ENCODE data around the gene ASAP3. TPM values are rescaled to one million over a fixed set of nuclear protein-coding genes. Genes with fewer than 3 reads are reported as not detected.
A peak's percentile ranks its signal among the peaks of the same experiment; 100 is the strongest.

Gene ASAP3
- total and polyA plus RNA-seq, 9 of the 15 experiments (the other 6 are each of a cell fraction or from before 2014, with no cell fraction given): 1.7 to 31.2 (median 17.4) TPM

DNA sequence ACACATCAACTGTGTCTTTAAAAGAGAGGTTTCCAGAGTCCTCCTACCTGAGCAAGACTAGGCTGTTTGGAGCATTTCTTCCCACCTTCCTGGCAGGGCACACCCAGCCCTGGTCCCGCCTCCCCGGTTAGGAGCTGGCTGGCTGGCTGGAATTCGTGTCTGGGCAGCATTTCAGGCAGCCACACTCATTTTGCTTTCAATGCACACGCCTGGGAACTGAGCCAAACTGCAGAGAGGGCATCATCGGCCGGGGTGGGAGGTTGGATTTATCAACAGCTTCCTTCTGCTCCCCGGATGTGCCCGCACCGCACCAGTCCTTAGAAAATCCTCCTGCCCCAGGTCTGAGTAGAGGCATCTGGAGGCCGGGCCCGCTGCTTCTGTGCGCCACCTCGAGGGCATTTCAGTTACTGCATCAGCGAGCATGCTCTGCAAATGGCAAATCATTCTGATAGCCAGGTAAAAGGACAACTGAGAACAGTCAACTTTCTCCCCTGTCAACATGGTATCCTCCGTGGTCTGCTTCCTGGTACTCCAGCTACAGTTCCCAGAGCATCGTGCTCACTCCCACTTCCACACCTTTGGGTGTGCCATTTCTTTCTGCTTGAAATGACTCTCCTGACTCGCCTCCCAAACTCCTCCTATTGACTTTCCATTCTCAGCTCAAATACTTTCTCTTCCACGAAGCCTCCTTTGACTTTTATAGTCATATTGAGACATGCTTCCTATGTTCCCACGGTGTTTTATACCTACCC lies 80.1 kb downstream of the ASAP3 start (continued):
- TF ChIP-seq CBX8 (IDR thresholded peaks at IDR 0.05; ENCODE audit: borderline replicate concordance, extremely low read depth, low read depth, low read length, poor library complexity, severe bottlenecking) (no peak), MCM7 (IDR thresholded peaks at IDR 0.05) (no peak), HOXB6 (CRISPR knock-in tag; IDR thresholded peaks at IDR 0.05; ENCODE audit: borderline replicate concordance) (no peak), ZNF232 (CRISPR knock-in tag; IDR thresholded peaks at IDR 0.05) (no peak), ZFP30 (CRISPR knock-in tag; IDR thresholded peaks at IDR 0.05; ENCODE audit: borderline replicate concordance) (no peak), TEAD2 (tag; IDR thresholded peaks at IDR 0.05) (no peak), ZBTB26 (CRISPR knock-in tag; IDR thresholded peaks at IDR 0.05) (no peak), PTBP1 (IDR thresholded peaks at IDR 0.05; ENCODE audit: low read depth, low read length) (no peak), RHOXF2B (CRISPR knock-in tag; conservative IDR thresholded peaks at IDR 0.05) (no peak), MTA2 (IDR thresholded peaks at IDR 0.05; ENCODE audit: low read depth) (no peak), NCOA2 (IDR thresholded peaks at IDR 0.05; ENCODE audit: partially characterized antibody in 2 of 2) (no peak), NCOA4 (IDR thresholded peaks at IDR 0.05; ENCODE audit: partially characterized antibody) (no peak), ETV1 (tag; conservative IDR thresholded peaks at IDR 0.05; ENCODE audit: low read depth) (peak; percentile 79), ZNF384 (IDR thresholded peaks at IDR 0.05; ENCODE audit: low read depth, low read length) (peak; percentile 66), KDM4B (IDR thresholded peaks at IDR 0.05; ENCODE audit: borderline replicate concordance in 2 of 2, low read depth in 1 of 2) (no peak), GATAD2A (IDR thresholded peaks at IDR 0.05) (no peak), ZNF79 (CRISPR knock-in tag; IDR thresholded peaks at IDR 0.05; ENCODE audit: low read depth) (no peak), ZFP1 (CRISPR knock-in tag; IDR thresholded peaks at IDR 0.05) (no peak), RBM22 (IDR thresholded peaks at IDR 0.05; ENCODE audit: low read depth, low read length, poor library complexity, severe bottlenecking) (no peak), MIER1 (IDR thresholded peaks at IDR 0.05; ENCODE audit: low read depth) (no peak)
- TF ChIP-seq, protein P1, sequence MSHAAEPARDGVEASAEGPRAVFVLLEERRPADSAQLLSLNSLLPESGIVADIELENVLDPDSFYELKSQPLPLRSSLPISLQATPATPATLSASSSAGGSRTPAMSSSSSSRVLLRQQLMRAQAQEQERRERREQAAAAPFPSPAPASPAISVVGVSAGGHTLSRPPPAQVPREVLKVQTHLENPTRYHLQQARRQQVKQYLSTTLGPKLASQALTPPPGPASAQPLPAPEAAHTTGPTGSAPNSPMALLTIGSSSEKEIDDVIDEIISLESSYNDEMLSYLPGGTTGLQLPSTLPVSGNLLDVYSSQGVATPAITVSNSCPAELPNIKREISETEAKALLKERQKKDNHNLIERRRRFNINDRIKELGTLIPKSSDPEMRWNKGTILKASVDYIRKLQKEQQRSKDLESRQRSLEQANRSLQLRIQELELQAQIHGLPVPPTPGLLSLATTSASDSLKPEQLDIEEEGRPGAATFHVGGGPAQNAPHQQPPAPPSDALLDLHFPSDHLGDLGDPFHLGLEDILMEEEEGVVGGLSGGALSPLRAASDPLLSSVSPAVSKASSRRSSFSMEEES (CRISPR knock-in tag; IDR thresholded peaks at IDR 0.05): no peak
- TF ChIP-seq, protein P2, sequence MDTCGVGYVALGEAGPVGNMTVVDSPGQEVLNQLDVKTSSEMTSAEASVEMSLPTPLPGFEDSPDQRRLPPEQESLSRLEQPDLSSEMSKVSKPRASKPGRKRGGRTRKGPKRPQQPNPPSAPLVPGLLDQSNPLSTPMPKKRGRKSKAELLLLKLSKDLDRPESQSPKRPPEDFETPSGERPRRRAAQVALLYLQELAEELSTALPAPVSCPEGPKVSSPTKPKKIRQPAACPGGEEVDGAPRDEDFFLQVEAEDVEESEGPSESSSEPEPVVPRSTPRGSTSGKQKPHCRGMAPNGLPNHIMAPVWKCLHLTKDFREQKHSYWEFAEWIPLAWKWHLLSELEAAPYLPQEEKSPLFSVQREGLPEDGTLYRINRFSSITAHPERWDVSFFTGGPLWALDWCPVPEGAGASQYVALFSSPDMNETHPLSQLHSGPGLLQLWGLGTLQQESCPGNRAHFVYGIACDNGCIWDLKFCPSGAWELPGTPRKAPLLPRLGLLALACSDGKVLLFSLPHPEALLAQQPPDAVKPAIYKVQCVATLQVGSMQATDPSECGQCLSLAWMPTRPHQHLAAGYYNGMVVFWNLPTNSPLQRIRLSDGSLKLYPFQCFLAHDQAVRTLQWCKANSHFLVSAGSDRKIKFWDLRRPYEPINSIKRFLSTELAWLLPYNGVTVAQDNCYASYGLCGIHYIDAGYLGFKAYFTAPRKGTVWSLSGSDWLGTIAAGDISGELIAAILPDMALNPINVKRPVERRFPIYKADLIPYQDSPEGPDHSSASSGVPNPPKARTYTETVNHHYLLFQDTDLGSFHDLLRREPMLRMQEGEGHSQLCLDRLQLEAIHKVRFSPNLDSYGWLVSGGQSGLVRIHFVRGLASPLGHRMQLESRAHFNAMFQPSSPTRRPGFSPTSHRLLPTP (IDR thresholded peaks at IDR 0.05; ENCODE audit: borderline replicate concordance, extremely low read depth, insufficient read length): no peak
- TF ChIP-seq, protein P3, sequence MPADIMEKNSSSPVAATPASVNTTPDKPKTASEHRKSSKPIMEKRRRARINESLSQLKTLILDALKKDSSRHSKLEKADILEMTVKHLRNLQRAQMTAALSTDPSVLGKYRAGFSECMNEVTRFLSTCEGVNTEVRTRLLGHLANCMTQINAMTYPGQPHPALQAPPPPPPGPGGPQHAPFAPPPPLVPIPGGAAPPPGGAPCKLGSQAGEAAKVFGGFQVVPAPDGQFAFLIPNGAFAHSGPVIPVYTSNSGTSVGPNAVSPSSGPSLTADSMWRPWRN (IDR thresholded peaks at IDR 0.05; ENCODE audit: low read depth): no peak
